ENCODE data around the gene MLF1.

DNA sequence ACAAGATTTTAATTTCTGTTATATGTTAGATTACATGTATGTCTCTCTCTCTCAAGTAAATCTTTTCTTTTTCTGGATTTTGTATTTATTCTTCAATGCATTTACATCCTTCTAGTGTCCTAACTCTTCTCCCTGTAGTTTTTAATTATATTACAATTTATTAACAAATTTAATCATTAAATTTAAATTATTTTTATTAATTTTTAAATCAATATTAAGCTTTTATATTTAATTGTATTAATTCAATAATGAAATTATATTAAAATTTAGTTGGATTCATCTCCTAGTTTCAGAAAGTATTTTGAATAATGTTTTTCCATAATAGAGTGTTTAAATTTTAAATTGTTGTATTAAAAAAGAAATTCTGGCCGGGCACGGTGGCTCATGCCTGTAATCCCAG is 29.8 kb downstream of the MLF1 start:
- TF ChIP-seq, protein P1, sequence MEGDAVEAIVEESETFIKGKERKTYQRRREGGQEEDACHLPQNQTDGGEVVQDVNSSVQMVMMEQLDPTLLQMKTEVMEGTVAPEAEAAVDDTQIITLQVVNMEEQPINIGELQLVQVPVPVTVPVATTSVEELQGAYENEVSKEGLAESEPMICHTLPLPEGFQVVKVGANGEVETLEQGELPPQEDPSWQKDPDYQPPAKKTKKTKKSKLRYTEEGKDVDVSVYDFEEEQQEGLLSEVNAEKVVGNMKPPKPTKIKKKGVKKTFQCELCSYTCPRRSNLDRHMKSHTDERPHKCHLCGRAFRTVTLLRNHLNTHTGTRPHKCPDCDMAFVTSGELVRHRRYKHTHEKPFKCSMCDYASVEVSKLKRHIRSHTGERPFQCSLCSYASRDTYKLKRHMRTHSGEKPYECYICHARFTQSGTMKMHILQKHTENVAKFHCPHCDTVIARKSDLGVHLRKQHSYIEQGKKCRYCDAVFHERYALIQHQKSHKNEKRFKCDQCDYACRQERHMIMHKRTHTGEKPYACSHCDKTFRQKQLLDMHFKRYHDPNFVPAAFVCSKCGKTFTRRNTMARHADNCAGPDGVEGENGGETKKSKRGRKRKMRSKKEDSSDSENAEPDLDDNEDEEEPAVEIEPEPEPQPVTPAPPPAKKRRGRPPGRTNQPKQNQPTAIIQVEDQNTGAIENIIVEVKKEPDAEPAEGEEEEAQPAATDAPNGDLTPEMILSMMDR (IDR thresholded peaks at IDR 0.05), result no peak
- no peak for TF ChIP-seq POLR2A (IDR thresholded peaks at IDR 0.05)

All from lower leg skin (tissue), 3 donors.